DMS53 (cell line): ENCODE measurements around the gene SLC1A5.
A peak's percentile ranks its signal among the peaks of the same experiment; 100 is the strongest.
"Not testable (repeated sequence)": the region's sequence is repeated elsewhere in the genome, so short reads cannot be mapped to it uniquely, and the experiment has no call there.

Experiments used
- DNase-seq: peaks from one replicate; lab custom pipeline; 2025; lab: John Stamatoyannopoulos, UW

The SLC1A5 gene

DNA sequence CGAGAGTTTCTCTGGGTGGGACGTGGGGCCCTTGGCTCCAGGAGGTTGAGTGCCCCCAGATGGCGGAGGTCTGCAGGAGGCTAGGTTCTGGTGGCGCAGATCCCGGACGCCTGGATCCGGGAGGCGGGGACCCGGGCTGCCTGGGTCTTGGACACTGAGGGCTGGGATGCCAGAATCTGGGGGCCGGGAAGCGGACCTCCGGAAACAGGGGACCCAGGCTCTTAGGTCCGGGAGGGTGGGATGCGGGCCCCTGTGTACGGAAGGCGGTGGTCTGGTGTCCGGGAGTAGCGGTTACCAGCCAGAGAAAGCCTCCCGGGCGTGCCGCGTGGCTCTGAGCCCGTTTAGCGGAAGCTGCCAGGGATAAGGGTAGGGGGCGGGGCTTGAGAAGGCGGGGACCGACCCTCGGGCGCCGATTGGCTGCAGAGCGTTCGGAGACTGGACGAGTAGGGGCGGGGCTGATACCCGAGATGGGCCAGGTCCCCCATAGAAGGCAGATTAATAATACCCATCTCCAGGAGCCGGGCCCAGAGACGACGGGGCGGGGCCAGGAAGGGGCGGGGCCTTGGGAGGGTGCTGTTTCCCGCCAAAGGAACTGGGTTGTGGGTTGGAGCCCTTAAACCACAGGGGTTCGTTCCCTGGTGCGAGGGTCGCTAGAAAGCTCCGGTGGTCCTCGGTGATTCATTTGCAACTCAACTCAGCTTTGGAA, at the start of gene SLC1A5:
SLC1A5 (minus strand) TSS at position 333 of the 706 bp plus-strand sequence. CDS start 629 bp downstream, outside the sequence.
- peak; percentile 99 for DNase-seq

DNA sequence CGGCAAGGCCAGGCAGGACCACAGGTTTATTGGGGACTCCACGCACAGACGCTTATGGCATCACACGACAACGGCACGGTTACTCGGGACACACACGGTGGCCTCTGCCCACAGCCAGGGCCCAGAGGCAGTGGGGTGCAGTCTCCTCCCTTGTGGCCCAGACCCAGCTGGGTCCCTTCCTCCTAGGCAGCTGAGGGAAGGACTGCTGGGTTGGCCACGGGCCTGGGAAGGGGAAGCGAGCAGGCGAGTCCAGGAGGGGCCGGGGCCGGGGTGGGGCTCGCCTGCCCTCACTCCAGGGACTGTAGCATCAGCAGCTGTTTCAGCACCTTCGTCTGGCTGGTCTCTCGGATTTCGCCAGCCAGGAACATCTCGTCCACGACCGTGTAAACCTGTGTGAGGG, 49.8 kb upstream of the SLC1A5 start:
- no peak for DNase-seq

DNA sequence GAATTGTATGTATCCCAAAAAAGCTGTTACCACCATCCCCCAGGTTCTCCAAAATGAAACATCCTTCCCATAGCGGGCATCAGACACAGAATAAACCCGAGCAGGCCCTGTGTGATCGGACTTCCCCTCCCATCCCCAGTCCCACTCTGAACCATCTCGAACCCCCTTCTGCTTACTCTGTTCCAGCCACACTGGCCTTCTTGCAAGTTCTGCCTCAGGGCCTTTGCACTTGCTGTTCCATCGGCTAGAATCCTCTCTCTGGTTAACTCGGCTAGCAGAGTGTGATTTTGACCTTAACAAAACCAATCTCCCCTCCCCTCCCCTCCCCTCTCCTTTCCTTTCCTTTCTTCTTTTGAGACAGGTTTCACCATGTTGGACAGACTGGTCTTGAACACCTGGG, 46.6 kb upstream of the SLC1A5 start:
- no peak for DNase-seq

DNA sequence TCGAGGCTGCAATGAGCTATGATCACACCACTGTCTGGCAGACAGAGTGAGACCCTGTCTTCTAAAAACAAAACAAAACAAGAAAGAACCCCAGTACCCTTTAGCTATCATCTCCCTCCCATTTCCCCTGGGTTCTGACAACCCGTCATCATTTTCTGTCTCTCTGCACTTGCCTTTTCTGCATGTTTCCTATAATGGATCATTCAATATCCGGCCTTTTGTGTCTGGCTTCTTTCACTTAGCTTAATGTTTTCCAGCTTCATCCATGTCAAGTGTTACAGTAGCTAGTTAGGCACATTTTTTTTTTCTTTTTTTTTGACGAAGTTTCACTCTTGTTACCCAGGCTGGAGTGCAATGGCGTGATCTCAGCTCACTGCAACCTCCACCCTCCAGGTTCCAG, 45.7 kb upstream of the SLC1A5 start:
- DNase-seq: no peak

DNA sequence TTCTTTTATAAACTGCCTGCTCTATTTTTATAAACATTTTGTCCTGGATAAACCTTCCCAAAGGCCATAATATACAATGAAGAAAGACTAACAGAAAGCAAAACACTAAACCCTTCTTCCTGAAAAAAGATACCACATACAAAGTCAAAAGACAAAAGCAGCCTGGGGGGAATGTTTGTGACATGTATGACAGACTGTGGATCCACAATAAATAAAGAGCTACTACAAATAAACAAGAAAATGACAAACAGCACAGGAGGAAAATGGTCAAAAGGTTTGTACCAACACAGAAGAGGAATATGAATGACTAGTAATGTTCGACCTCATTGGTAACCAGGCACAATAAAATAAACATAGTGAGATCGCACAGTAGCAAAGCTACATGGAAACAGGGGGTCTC, 42.5 kb upstream of the SLC1A5 start:
- DNase-seq: no peak

DNA sequence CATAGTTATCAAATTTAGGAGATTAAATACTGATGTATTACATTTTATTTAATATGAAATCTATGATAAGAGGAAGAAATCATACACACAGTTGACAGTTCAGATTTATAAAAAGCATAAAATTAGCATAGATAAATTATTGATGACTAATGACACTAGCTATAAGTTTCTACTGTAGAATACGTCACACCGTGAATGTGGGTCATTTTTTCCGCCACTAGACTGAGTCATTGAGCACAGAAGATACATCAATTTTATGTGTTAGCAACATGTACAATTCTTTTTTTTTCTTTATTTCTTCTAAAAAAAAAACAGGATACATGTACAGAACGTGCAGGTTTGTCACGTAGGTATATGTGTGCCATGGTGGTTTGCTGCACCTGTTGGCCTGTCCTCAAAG, 40.1 kb upstream of the SLC1A5 start:
- no peak for DNase-seq

DNA sequence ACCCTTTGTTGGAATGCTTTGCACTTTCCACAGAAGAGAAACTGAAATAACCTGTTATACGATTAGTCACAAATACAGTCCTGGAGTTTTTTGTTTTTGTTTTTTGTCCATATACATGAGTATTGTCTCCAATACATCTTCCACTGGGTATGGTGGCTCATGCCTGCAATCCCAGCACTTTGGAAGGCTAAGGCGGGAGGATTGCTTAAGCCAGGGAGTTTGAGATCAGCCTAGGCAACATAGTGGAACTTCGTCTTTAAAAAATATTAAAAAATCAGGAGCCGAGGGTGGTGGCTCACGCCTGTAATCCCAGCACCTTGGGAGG, 37.3 kb upstream of the SLC1A5 start:
- DNase-seq: peak; percentile 60

DNA sequence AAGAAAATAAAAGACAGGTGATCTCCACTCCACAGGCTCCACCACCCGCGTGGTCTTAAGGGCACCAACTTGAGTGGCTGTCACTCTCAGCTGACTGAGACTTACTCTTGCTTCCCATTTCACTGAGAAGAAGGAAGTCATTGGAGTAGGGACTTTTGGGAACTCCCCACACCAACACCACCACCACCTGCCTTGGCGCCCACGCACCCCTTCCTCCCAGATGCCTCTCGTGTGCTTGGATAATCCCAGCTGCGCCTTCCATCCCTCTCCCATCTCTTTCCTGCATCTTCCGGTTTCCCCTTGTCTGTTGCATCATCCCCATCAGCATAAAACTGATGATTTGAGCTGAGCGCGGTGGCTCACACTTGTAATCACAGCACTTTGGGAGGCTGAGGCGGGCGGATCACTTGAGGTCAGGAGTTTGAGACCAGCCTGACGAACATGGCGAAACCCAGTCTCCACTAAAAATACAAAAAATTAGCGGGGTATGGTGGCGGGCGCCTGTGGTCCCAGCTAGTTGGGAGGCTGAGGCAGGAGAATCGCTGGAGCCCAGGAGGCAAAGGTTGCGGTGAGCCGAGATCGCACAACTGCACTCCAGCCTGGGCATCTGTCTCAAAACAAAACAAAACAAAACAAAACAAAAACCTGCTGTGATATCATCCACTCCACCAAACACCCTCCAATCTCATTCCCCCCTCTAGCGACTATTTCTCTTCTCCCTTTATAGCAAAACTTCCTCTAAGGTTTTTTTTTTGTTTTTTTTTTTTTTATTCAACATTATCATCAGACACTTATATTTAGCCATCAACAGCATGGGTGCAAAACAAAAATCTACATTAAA, 36.7 kb upstream of the SLC1A5 start:
- no peak for DNase-seq

DNA sequence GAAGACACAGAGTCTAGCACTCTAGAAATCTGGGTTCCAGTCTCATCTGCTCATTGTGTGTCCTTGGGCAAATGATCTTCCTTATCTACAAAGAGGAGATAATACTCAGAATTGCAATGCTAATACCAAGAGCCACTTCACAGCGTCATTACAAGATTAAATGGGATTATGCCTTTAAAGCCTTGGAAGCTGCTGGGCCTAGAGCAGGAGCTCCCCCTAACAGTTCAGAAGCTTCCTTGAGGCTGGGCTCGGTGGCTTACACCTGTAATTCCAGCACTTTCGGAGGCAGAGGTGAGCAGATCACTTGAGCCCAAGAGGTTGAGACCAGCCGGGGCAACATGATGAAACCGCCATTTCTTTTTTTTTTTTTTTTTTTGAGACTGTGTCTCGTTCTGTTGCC, 34.7 kb upstream of the SLC1A5 start:
- DNase-seq: no peak

DNA sequence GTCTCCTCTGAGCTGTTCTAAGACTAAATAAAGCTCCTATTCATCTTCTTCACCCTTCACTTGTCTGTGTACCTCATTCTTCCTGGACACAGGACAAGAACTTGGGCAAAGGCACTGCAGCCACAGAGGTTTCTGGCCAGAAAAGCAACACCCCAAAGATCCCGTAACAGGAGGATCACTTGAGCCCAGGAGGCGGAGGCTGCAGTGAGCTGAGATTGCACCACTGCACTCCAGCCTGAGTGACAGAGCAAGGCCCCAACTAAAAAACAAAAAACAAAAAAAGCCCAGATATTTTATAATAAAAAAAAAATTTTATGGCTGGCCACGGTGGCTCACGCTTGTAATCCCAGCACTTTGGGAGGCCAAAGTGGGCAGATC, 34.0 kb upstream of the SLC1A5 start:
- not testable (repeated sequence) for DNase-seq

DNA sequence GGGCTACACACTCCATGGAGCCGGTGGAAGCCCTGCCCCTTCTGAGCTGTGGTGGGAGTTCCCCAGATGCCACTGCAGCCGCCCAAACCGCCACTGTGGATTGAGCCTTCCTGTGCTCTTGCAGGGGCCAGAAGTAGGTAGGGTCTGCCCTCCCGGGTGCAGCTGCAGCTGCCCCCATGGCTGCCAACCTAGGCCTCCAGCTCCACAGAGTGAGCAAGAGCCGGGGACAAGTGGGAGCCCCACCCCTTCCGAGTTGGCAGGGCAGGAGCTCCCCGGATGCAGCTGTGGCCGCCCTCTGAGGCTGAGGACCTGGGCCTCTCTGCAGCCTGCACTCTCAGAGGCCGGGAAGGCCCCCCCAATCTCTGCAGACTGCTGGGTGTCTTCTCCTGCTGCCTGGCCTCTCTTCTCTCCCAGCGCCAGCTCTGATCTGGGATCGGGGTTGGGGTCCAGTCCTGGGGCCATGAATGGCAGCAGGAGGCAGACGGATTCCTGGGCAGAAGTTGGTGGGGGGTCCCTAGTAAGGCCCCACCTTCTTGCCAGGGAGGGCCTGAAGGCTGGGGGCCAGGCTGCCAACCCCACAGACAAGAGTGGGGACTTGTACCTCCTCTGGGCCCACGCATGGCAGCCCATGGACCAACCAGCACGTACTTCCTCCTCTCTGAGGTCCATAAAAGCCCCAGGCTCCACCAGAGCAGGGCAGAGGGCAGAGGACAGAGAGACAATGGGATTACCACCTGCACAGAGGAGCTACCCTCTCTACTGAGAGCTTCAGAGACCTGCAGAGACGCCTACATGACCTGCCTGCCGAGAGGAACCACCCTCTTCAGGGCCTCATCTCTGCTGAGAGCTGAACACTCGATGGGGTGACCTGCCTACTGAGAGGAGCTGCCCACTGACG, 33.4 kb upstream of the SLC1A5 start:
- DNase-seq: peak; percentile 25

DNA sequence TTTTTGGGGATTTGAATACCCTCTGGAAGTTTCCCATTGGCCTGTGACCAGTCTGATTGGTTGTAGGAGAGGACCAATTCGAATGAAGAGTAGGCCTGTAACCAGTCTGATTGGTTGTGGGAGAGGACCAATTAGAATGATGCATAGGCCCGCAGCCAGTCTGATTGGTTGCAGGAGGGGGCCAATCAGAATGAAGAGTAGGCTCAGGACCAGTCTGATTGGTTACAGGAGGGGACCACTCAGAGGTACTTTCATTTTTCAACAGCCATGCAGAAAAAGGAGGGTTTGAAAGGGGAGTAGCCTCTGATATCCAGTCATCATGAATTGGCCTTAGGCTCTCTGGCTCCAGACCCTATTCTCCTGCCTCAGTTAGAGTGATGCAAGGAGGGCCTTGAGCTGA, 30.4 kb upstream of the SLC1A5 start:
- DNase-seq: no peak

DNA sequence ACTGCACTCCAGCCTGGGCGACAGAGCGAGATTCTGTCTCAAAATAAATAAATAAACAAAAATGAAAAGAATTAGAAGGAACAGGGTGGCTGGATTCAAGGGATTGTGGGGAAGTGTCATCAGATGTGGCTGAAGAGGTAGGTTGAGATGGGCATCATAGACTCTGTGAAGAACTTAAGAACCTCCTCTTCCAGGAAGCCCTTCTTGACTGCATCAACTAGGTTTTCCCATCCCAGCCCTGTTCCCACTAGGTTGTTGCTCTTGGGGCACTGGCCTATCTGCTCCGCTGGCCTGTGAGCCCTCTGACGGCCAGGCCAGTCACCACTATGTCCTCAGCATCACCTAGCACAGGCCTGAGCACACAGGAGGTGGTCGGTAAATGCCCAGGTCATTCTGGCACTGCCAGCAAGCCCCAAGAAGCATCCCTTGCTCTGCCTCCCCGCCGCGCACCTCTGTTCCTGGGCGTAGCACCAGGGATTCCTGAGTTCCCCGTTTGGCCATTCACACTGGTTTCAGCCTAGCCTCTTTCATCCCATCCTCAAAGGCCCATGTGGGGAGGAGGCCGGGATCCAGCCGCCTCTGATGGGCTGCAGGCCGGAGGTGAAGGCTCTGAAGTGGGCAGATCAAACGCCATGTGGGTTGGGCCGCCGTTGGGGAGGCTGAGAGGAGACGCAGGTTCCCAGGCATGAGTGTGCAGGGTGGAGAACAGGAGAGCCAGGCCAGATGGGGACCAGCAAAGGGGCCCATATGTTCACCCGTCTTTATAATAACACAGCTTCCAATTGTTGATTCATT, 27.6 kb upstream of the SLC1A5 start:
- no peak for DNase-seq

DNA sequence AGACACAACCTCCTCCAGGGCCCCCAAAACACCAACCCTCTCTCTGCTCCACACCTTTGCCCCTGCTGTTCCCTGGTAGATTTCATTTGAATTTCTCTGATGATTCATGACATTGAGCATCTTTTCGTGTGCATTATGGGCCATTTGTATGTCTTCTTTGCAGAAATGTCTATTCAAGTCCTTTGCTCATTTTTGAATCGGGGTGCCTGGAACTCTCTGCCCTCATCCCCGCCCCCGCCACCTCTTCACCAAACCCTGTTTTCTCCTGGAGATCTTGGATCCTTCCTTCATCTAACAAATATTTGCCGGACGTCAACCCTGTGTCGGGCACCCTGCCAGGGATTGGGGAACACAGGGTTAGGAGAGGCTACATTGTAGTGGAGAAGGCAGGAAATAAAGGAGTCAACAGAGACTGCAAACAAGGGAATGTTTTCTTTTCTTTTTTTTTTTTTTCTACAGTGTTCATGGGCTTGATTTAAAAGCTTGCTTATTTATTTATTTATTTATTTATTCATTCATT, 25.5 kb upstream of the SLC1A5 start:
- DNase-seq: peak; percentile 86

DNA sequence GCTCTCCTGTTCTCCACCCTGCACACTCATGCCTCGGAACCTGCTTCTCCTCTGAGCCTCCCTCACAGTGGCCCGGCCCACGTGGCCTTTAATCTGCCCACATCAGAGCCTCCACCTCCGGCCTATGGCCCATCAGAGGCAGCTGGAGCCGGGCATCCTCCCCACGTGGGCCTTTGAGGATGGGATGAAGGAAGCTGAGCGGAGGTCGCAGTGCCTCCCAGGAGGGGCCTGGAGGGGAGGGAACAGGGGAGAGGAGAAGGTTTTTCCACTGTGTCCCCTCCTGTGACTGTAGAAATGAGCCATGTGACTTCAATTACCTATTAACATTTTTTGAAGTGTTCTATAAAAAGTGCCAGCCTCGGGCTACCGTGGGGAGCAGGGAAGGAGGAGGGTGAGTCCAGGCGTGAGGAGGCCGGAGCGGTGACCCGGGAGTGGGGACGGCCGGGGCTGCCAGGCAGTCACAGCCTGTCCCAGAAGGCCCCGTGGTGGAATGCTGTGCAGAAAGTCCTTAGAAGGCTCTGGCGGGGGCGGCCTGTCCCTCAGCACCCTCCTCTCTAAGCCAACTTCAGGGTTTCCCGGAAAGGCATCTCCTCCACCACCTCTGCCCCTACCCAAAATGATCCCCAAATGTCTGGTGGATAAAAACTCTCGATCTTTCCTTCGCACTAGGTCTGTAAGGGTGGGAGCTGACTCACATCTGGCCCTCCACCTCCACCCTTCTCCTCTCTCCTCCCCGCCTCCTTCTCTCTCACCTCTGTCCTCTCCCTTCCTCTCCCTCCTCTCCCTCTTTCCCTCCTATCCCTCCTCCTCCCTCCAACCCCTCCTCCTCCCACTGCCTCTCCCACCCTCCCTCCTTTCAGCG, 24.8 kb upstream of the SLC1A5 start:
- peak; percentile 47 for DNase-seq

DNA sequence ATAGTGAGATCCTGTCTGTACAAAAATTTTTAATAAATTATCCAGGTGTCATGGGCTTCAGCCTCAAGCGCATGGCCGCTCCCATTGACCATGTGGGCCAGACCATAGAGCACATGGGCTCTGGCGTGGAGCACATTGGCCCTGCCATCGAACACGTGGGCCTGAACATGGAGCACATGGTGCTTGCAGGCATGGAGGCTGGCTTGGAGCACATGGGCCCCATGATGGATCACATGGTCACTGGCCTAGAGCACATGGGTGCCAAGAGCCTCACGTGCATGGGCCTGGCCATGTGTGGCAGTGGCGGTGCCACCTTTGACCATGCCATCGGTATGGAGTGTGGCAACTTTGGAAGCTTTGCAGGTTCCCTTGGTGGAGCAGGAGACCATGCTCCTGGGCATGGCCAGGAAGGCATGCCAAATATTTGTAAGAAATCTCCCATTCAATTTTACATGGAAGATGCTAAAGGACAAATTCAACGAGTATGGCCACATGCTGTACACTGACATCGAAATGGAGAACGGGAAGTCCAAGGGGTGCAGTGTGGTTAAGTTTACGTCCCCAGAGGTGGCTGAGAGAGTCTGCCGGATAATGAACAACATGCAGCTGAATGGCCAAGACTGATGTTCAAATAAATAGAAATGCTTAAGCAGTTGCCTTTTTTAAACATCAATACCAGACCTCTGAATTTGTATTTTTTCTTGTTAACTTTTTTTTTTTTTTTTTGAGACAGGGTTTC, 21.3 kb upstream of the SLC1A5 start:
- DNase-seq: no peak

DNA sequence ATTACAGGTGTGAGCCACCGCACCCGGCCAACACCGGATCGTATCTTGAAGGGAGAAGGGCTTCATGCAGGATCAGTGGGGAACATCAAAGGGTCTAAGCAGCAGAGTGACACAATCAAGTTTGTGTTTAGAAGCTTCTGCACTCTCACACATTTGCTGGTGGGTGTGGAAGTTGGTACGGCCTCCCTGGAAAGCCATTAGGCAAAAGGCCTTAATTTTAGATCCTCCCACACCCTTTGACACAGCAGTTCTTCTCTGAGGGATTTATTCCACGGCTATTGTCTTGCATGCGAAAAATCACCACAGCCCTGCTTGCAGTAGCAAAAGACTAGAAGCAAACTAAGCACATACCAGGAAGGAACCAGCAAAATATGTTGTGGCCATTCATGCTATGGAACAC, 18.3 kb upstream of the SLC1A5 start:
- DNase-seq: no peak

DNA sequence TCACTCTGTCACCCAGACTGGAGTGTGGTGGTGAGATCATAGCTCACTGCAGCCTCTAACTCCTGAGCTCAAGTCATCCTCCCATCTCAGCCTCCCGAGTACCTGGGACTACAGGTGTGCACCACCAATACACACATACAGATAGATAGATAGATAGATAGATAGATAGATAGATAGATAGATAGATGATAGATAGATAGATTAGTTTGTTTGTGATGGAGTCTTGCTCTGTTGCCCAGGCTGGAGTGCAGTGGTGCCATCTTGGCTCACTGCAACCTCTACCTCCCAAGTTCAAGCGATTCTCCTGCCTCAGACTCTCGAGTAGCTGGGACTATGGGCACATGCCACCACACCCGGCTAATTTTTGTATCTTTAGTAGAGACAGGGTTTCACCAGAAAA, 16.0 kb upstream of the SLC1A5 start:
- not testable (repeated sequence) for DNase-seq

DNA sequence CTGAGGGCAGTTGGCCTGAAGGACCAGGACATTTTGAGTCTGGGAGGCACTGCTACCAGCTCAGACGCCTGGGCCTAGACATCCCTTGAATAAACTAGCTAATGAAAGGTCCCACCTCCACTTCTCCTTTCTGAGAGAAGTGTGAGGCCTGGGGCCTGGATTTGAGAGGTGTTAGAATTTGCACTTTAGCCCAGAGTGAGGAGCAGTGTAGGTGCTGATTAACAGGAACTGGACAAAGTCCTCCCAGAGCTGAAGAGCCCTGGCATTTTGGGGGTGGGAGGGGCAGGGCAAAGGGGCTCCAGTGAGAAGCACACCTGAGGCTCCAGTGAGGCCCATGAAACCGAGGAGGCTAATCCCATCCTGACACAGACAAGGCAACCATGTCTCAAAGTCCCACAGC, 15.2 kb upstream of the SLC1A5 start:
- no peak for DNase-seq

DNA sequence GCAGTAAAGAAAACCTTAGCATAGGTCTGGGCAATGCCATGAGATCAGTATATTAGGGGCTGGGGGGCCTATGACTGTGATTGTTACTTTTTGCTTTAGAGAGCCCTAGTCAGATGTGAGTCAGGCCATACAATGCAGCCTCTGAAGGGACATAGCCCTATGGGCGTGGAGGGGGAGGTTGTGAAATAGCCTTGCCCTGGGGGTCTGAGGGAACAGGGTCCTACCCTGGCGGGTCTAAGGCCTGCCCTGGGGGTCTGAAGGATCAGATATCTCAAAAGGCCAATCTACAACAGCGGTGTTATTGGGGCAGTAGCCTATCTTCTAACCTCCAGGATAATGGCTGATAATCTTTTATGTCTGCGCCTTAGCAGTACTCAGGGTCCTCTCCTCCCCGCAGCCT, 13.8 kb upstream of the SLC1A5 start:
- no peak for DNase-seq
